Measurements from ENCODE around the gene TNC. TPM values are rescaled to one million over a fixed set of nuclear protein-coding genes. Genes with fewer than 3 reads are reported as not detected.

TNC gene
- total RNA-seq, 2 donors from 2014 or later: 7.4 to 16.9 TPM

- no peak for TF ChIP-seq CTCF (IDR thresholded peaks at IDR 0.05)
- Histone ChIP-seq H3K27me3 (no peaks in the 10 kb centered on the region), H3K9me3 (peaks cover 0 to 11% of the 10 kb centered on the region in 2 donors), H3K4me1 (no peaks in the 10 kb centered on the region), H3K36me3 (no peaks in the 10 kb centered on the region), H3K4me3 (no peak overlapping the region), H3K27ac (no peak overlapping the region)
- no peak for DNase-seq (ENCODE audit: low spot score)
Observed at GRCh38 chr9:115127191-115127817, 9.3 kb upstream of the TNC start.

- no peaks in the 10 kb centered on the region for H3K4me1 ChIP-seq
- no peak overlapping the region for H3K4me3 ChIP-seq
- H3K27me3 ChIP-seq: no peaks in the 10 kb centered on the region
- no peaks in the 10 kb centered on the region for H3K36me3 ChIP-seq
- TF ChIP-seq CTCF (IDR thresholded peaks at IDR 0.05): no peak
- no peak for DNase-seq (ENCODE audit: low spot score)
- no peak overlapping the region for H3K27ac ChIP-seq
- peaks cover 0 to 11% of the 10 kb centered on the region in 2 donors for H3K9me3 ChIP-seq
Observed at GRCh38 chr9:115126404-115126803, 8.4 kb upstream of the TNC start.

- no peaks in the 10 kb centered on the region for H3K36me3 ChIP-seq
- DNase-seq (ENCODE audit: low spot score): no peak
- peaks cover 0 to 11% of the 10 kb centered on the region in 2 donors for H3K9me3 ChIP-seq
- no peak overlapping the region for H3K27ac ChIP-seq
- H3K4me3 ChIP-seq: no peak overlapping the region
- peaks cover 0 to 7% of the 10 kb centered on the region in 2 donors for H3K27me3 ChIP-seq
- TF ChIP-seq CTCF (IDR thresholded peaks at IDR 0.05): no peak
- H3K4me1 ChIP-seq: peaks cover 0 to 13% of the 10 kb centered on the region in 2 donors
Observed at GRCh38 chr9:115122937-115123336, 5.0 kb upstream of the TNC start.

GRCh38 chr9:115121181-115121580, 3.2 kb upstream of the TNC start:
- H3K4me1 ChIP-seq: peaks cover 0 to 15% of the 10 kb centered on the region in 2 donors
- no peak overlapping the region for H3K4me3 ChIP-seq
- peaks cover 0 to 11% of the 10 kb centered on the region in 2 donors for H3K9me3 ChIP-seq
- no peak for TF ChIP-seq CTCF (IDR thresholded peaks at IDR 0.05)
- H3K27ac ChIP-seq: no peak overlapping the region
- DNase-seq (ENCODE audit: low spot score): no peak
- H3K36me3 ChIP-seq: no peaks in the 10 kb centered on the region
- H3K27me3 ChIP-seq: peaks cover 3 to 7% of the 10 kb centered on the region in 2 donors

GRCh38 chr9:115118879-115119218, 892 bp upstream of the TNC start:
- no peak for TF ChIP-seq CTCF (IDR thresholded peaks at IDR 0.05)
- H3K36me3 ChIP-seq: no peaks in the 10 kb centered on the region
- peak overlapping the region in 1 of 2 donors; percentile 36 for H3K4me3 ChIP-seq
- H3K9me3 ChIP-seq: no peaks in the 10 kb centered on the region
- DNase-seq (ENCODE audit: low spot score): peak; percentile 62
- H3K27ac ChIP-seq: no peak overlapping the region
- H3K4me1 ChIP-seq: peaks cover 0 to 15% of the 10 kb centered on the region in 2 donors
- H3K27me3 ChIP-seq: peaks cover 3 to 7% of the 10 kb centered on the region in 2 donors

Measured in right atrium auricular region (tissue), 2 donors.